OCI-LY1 (cell line): ENCODE data around the gene ASPHD1.

Experiments
- H2AFZ ChIP-seq: fragments of 200-600 bp; sonication (generic), shearing (Covaris generic); 2 replicates; pipeline ENCODE4 v1.6.0; 2014; ENCODE audit warnings: antibody characterized with exemption, mild to moderate bottlenecking, low read length
- H3F3A ChIP-seq: fragments of 200-600 bp; sonication (generic), shearing (Covaris generic); 2 replicates; pipeline ENCODE4 v1.6.0; 2014; ENCODE audit warnings: mild to moderate bottlenecking, antibody characterized with exemption, low read length, moderate library complexity; ENCODE audit not compliant: insufficient read depth
- H3K27ac ChIP-seq: fragments of 200-600 bp; sonication (generic); 2 replicates; pipeline ENCODE4 v1.5.1; 2014; ENCODE audit warnings: low read length, mixed run types, mild to moderate bottlenecking, low read depth; ENCODE audit not compliant: poor library complexity, severe bottlenecking
- H3K27me3 ChIP-seq: fragments of 200-600 bp; sonication (generic); 2 replicates; pipeline ENCODE4 v1.6.0; 2014; ENCODE audit warnings: antibody characterized with exemption, mild to moderate bottlenecking, low read length, moderate library complexity; ENCODE audit not compliant: insufficient read depth
- H3K36me3 ChIP-seq: fragments of 200-600 bp; sonication (generic); 2 replicates; pipeline ENCODE4 v1.6.1; 2014; ENCODE audit warnings: mild to moderate bottlenecking, antibody characterized with exemption, low read length, moderate library complexity, mixed read lengths; ENCODE audit not compliant: insufficient read depth
- H3K4me1 ChIP-seq: fragments of 200-600 bp; sonication (generic); 2 replicates; pipeline ENCODE4 v1.5.1; 2014; ENCODE audit warnings: mild to moderate bottlenecking, low read length, moderate library complexity; ENCODE audit not compliant: insufficient read depth, severe bottlenecking
- H3K4me2 ChIP-seq: fragments of 200-600 bp; sonication (generic), shearing (Covaris generic); 2 replicates; pipeline ENCODE4 v1.6.1; 2014; ENCODE audit warnings: low read length
- H3K4me3 ChIP-seq: fragments of 200-600 bp; sonication (generic); 2 replicates; pipeline ENCODE4 v1.5.1; 2014; ENCODE audit warnings: low read length, low read depth, mild to moderate bottlenecking, mixed read lengths; ENCODE audit not compliant: poor library complexity, severe bottlenecking
- H3K79me2 ChIP-seq: fragments of 200-600 bp; shearing (Covaris generic); 2 replicates; pipeline ENCODE4 v1.6.1; 2016; ENCODE audit warnings: mixed run types, low read length, mixed read lengths; ENCODE audit not compliant: insufficient read depth
- H3K9ac ChIP-seq: fragments of 200-600 bp; sonication (generic), shearing (Covaris generic); 2 replicates; pipeline ENCODE4 v1.6.1; 2014; ENCODE audit warnings: mild to moderate bottlenecking, low read length, mixed read lengths
- H3K9me2 ChIP-seq: fragments of 200-600 bp; sonication (generic), shearing (Covaris generic); 2 replicates; pipeline ENCODE4 v1.6.1; 2014; ENCODE audit warnings: low read depth, mild to moderate bottlenecking, low read length, mixed read lengths
- H3K9me3 ChIP-seq: fragments of 200-600 bp; shearing (Covaris generic); 2 replicates; pipeline ENCODE4 v1.6.1; 2014; ENCODE audit warnings: low read length, mixed read lengths
- H4K20me1 ChIP-seq: fragments of 200-600 bp; sonication (generic), shearing (Covaris generic); 2 replicates; pipeline ENCODE4 v1.6.0; 2016; ENCODE audit warnings: mild to moderate bottlenecking, low read length; ENCODE audit not compliant: insufficient read depth
- EZH2 ChIP-seq: fragments of 200-600 bp; sonication (generic), shearing (Covaris generic); IDR thresholded peaks from 2 replicates; pipeline ENCODE4 v1.8.0; 2017; ENCODE audit warnings: borderline replicate concordance, mixed run types, mild to moderate bottlenecking, antibody characterized with exemption, low read length, moderate library complexity, mixed read lengths
- TF ChIP-seq, protein P1 (sequence below): fragments of 200-600 bp; sonication (generic), shearing (Covaris generic); IDR thresholded peaks from 2 replicates; pipeline ENCODE4 v1.5.1; 2017; ENCODE audit warnings: mild to moderate bottlenecking, antibody characterized with exemption, low read length, moderate library complexity, mixed read lengths

ASPHD1 gene

DNA sequence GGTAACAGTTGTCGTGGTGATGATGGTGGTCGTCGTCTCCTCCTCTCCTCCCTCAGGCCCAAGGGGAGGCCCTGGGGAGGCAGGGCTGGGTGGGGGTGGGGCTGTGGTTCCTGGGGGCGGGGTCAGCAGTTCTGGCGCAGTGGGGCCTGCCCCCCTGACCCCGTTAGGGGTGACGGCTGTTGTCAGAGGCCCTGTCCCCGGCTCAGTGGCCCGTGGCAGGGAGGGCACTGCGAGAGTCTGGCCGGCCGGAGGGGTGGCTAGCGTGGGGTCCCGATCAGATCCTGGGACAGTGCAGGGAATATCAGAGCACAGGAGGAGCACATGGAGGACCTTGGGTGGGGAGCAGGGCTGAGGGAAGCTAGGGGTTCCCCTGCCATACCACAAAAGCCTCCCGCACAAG is 3.4 kb upstream of the ASPHD1 start:
- H2AFZ ChIP-seq, result no peak overlapping the region
- no peak overlapping the region for H3K4me2 ChIP-seq
- no peaks in the 10 kb centered on the region for H4K20me1 ChIP-seq
- no peaks in the 10 kb centered on the region; the same call in 1 of the 2 replicates for H3K27me3 ChIP-seq
- H3K36me3 ChIP-seq, result no peaks in the 10 kb centered on the region
- H3K9ac ChIP-seq, result no peak overlapping the region
- H3K9me2 ChIP-seq, result no peaks in the 10 kb centered on the region
- TF ChIP-seq, protein P1, sequence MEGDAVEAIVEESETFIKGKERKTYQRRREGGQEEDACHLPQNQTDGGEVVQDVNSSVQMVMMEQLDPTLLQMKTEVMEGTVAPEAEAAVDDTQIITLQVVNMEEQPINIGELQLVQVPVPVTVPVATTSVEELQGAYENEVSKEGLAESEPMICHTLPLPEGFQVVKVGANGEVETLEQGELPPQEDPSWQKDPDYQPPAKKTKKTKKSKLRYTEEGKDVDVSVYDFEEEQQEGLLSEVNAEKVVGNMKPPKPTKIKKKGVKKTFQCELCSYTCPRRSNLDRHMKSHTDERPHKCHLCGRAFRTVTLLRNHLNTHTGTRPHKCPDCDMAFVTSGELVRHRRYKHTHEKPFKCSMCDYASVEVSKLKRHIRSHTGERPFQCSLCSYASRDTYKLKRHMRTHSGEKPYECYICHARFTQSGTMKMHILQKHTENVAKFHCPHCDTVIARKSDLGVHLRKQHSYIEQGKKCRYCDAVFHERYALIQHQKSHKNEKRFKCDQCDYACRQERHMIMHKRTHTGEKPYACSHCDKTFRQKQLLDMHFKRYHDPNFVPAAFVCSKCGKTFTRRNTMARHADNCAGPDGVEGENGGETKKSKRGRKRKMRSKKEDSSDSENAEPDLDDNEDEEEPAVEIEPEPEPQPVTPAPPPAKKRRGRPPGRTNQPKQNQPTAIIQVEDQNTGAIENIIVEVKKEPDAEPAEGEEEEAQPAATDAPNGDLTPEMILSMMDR, result no peak
- no peak for TF ChIP-seq EZH2
- peaks cover 5% of the 10 kb centered on the region for H3K4me1 ChIP-seq
- no peak overlapping the region for H3K27ac ChIP-seq
- H3F3A ChIP-seq, result no peaks in the 10 kb centered on the region
- H3K4me3 ChIP-seq, result no peak overlapping the region
- H3K9me3 ChIP-seq, result no peaks in the 10 kb centered on the region
- H3K79me2 ChIP-seq, result no peaks in the 10 kb centered on the region

DNA sequence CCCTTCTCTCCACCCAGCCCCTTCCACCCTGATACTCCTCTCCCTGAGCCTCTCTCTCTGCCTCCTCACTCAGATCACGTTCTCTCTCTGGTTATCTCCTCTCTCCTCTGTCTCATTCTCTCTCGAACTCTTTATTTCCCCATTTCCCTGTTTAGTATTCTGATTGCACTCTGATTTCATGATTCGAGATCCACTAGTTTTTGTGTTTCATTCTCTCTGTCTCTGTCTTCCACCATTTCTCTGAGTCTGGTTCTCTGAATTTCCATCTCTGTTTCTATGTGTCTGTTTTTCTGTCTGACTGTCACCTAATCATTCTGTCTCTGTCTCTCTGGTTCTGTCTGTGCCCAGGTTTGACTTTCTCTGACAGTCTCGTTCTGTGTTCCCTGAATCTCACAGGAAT is 3.0 kb upstream of the ASPHD1 start:
- H3K27me3 ChIP-seq, result no peaks in the 10 kb centered on the region; the same call in 1 of the 2 replicates
- H3K4me3 ChIP-seq, result no peak overlapping the region

DNA sequence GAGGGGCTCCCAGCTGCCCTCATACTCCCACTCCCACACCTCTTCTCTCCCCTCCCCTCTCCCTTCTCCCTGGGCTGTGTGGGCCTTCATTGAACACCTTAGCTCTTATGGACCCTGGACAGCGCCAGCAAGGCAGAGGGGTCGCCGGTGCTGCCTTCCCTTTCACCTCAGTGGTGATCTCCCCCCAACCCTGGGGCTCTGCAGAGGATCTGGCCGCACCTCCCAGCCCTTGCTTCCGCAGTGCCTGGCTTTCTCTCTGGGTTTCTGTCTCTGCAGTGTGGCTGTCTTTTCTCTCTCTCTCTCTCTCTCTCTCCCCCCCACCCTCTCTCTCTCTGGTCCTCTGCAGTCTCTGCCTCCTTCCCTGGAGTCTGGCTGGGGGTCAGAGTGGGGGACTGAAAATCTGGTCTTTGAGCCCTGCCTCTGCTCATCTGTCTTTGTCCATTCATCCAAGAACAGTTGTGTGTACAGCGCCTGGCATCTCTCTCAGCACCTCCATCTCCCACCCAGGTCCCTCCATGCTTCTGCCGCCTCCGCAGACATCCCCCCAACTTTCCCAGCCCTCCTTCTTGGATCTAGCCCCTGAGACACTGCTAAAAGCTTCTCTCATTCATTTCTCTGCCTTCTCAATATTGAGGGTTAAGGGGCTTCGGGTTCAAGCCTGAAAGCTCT is 2.0 kb upstream of the ASPHD1 start:
- Histone ChIP-seq H3K9ac (no peak overlapping the region), H3K36me3 (no peaks in the 10 kb centered on the region), H4K20me1 (no peaks in the 10 kb centered on the region), H3F3A (no peaks in the 10 kb centered on the region), H3K9me3 (no peaks in the 10 kb centered on the region), H3K4me3 (no peak overlapping the region), H3K4me2 (no peak overlapping the region), H2AFZ (no peak overlapping the region), H3K79me2 (no peaks in the 10 kb centered on the region), H3K27me3 (no peaks in the 10 kb centered on the region), H3K9me2 (no peaks in the 10 kb centered on the region), H3K27ac (no peak overlapping the region), H3K4me1 (peaks cover 5% of the 10 kb centered on the region)
- TF ChIP-seq, protein P1, result no peak
- no peak for TF ChIP-seq EZH2

More for the DNA sequence above, 3.0 kb upstream of the ASPHD1 start:
- peaks cover 5% of the 10 kb centered on the region for H3K4me1 ChIP-seq
- H3K79me2 ChIP-seq, result no peaks in the 10 kb centered on the region
- H3F3A ChIP-seq, result no peaks in the 10 kb centered on the region
- no peaks in the 10 kb centered on the region for H3K36me3 ChIP-seq
- H3K9ac ChIP-seq, result no peak overlapping the region
- H3K9me3 ChIP-seq, result no peaks in the 10 kb centered on the region
- no peak overlapping the region for H3K4me2 ChIP-seq
- H3K27ac ChIP-seq, result no peak overlapping the region
- H3K9me2 ChIP-seq, result no peaks in the 10 kb centered on the region
- no peak for TF ChIP-seq EZH2
- TF ChIP-seq, protein P1, result no peak
- H2AFZ ChIP-seq, result no peak overlapping the region
- H4K20me1 ChIP-seq, result no peaks in the 10 kb centered on the region
